Endothelial cell (in vitro differentiated cells): ENCODE measurements around the gene PHEX. TPM values are rescaled to one million over a fixed set of nuclear protein-coding genes. Genes with fewer than 3 reads are reported as not detected.

Experiments used
- DNase-seq: peaks from one replicate; pipeline ENCODE4 v3.0.0; 2021; ENCODE audit warnings: low spot score
- H3K27ac Mint-ChIP-seq: one replicate; pipeline ENCODE4 v1.8.0; 2021; ENCODE audit warnings: mixed read lengths, inconsistent platforms; ENCODE audit not compliant: unreplicated experiment
- H3K27me3 Mint-ChIP-seq: one replicate; pipeline ENCODE4 v1.8.0; 2021; ENCODE audit warnings: mild to moderate bottlenecking, moderate library complexity, mixed read lengths, inconsistent platforms; ENCODE audit not compliant: unreplicated experiment
- H3K36me3 Mint-ChIP-seq: one replicate; pipeline ENCODE4 v1.8.0; 2021; ENCODE audit warnings: mild to moderate bottlenecking, low read depth, mixed read lengths, inconsistent platforms; ENCODE audit not compliant: unreplicated experiment
- H3K4me1 Mint-ChIP-seq: one replicate; pipeline ENCODE4 v1.8.0; 2021; ENCODE audit warnings: mild to moderate bottlenecking, mixed read lengths, inconsistent platforms; ENCODE audit not compliant: unreplicated experiment
- H3K4me3 Mint-ChIP-seq: one replicate; pipeline ENCODE4 v1.8.0; 2021; ENCODE audit warnings: mild to moderate bottlenecking, mixed read lengths, inconsistent platforms; ENCODE audit not compliant: unreplicated experiment
- H3K9me3 Mint-ChIP-seq: one replicate; pipeline ENCODE4 v1.8.0; 2021; ENCODE audit warnings: mixed read lengths, inconsistent platforms; ENCODE audit not compliant: unreplicated experiment
- CTCF ChIP-seq: fragments of 200-600 bp; sonication (generic); IDR thresholded peaks from one replicate; pipeline ENCODE4 v1.5.0; 2021; ENCODE audit warnings: antibody characterized with exemption; ENCODE audit not compliant: unreplicated experiment
- total RNA-seq: library from RNA; stranded (reverse); fragmentation: NEBNext Ultra II Directional; extraction: Animal tissue kit (Norgen Biotek cat#: 25700); gene quantifications from one replicate; pipeline ENCODE4 v1.2.1, GENCODE V29; 2021; ENCODE audit not compliant: unreplicated experiment

Gene PHEX
- total RNA-seq, 1 donor from 2014 or later: 0.46 TPM

DNA sequence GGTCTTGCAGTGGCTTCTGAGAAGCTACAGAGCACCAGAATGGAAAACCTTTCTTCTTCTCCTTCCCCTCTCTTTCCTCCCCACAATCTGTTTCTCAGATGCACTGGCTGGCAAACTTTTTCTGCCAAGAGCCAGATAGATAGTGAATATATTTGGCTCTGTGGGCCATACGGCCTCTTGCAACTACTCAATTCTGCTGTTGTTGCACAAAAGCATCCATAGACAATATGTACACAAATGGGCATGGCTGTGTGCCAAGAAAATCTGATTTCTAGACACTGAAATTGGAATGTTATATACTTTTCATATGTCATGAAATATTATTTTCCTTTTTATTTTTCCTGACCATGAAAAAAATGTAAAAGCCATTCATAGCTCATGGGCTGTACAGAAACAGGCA, 3.1 kb downstream of the PHEX start:
- no peaks in the 10 kb centered on the region for H3K36me3 Mint-ChIP-seq
- peaks cover 3% of the 10 kb centered on the region for H3K4me1 Mint-ChIP-seq
- no peak for DNase-seq
- H3K9me3 Mint-ChIP-seq: no peaks in the 10 kb centered on the region
- no peaks in the 10 kb centered on the region for H3K27me3 Mint-ChIP-seq
- no peak for TF ChIP-seq CTCF
- H3K27ac Mint-ChIP-seq: no peak overlapping the region
- H3K4me3 Mint-ChIP-seq: no peak overlapping the region

DNA sequence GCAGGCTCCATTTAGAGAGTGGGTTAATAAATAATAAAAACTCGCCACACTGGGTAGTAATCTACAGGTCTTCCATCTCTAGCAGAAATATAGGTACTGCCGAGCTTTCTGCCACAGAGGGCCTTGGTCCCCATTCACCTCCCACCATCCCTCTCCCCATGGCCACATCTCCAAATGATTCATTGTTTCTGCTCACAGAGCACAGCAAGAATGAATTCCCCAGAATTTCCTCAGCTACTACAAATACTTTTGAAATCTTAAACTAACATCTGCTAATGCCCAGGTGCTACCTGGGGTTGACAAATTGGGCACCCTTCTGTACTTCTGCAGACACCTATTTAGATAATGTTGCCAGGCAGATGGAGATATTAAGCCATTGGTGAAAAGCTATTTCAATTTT, 5.1 kb downstream of the PHEX start:
- H3K36me3 Mint-ChIP-seq: no peaks in the 10 kb centered on the region

GRCh38 chrX:22037911-22038537, 5.9 kb downstream of the PHEX start:
- no peak for DNase-seq
- no peaks in the 10 kb centered on the region for H3K27me3 Mint-ChIP-seq
- H3K4me1 Mint-ChIP-seq: peaks cover 3% of the 10 kb centered on the region
- H3K9me3 Mint-ChIP-seq: no peaks in the 10 kb centered on the region
- no peak overlapping the region for H3K4me3 Mint-ChIP-seq
- H3K27ac Mint-ChIP-seq: no peak overlapping the region
- H3K36me3 Mint-ChIP-seq: no peaks in the 10 kb centered on the region
- no peak for TF ChIP-seq CTCF

More for the DNA sequence above, 5.1 kb downstream of the PHEX start:
- Mint-ChIP-seq H3K9me3 (no peaks in the 10 kb centered on the region), H3K27me3 (no peaks in the 10 kb centered on the region), H3K4me3 (no peak overlapping the region), H3K4me1 (peaks cover 3% of the 10 kb centered on the region), H3K27ac (no peak overlapping the region)
- no peak for TF ChIP-seq CTCF
- no peak for DNase-seq

DNA sequence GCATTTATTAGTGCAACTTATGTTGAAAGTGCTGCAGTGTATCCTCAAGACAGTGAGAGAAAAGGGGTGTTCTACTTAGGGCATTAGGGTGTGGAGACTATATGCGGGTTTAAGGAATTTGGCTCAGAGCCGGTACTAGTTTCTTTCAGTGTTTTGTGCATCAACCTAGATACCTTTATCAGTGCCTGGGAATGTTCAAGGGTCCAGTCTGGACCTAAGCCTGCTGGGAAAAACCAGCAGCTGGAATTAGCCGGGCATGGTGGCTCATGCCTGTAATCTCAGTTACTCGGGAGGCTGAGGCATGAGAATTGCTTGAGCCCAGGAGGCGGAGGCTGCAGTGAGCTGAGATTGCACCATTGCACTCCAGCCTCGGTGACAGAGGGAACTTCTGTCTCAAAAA, 7.4 kb downstream of the PHEX start:
- Mint-ChIP-seq H3K4me3 (no peak overlapping the region), H3K27me3 (no peaks in the 10 kb centered on the region), H3K4me1 (peaks cover 3% of the 10 kb centered on the region), H3K36me3 (no peaks in the 10 kb centered on the region), H3K27ac (no peak overlapping the region), H3K9me3 (no peaks in the 10 kb centered on the region)
- no peak for DNase-seq
- TF ChIP-seq CTCF: no peak

DNA sequence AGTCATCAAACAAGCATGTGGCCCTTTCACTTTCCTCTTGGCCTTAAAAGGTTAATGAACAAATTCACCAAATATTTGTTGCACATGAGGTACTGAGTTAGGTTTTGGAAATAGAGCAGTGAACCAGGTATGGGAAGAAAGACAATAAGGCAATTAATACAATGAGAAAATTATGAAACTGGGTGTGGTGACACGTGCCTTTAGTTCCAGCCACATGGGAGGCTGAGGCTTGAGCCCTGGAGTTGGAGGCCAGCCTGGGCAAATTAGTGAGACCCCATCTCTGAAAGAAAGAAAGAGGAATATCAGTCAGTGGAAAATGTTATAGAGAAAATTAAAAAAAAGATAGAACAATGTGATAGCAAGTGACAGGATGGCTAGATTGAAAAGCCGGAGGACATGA, 8.1 kb downstream of the PHEX start:
- H3K4me3 Mint-ChIP-seq: no peak overlapping the region
- H3K4me1 Mint-ChIP-seq: peaks cover 3% of the 10 kb centered on the region
- TF ChIP-seq CTCF: no peak
- H3K36me3 Mint-ChIP-seq: no peaks in the 10 kb centered on the region
- no peaks in the 10 kb centered on the region for H3K27me3 Mint-ChIP-seq
- H3K27ac Mint-ChIP-seq: no peak overlapping the region
- H3K9me3 Mint-ChIP-seq: no peaks in the 10 kb centered on the region
- DNase-seq: no peak
